Measurements from ENCODE around the gene KDM3B.
"Not testable (repeated sequence)": the region's sequence is repeated elsewhere in the genome, so short reads cannot be mapped to it uniquely, and the experiment has no call there.

The KDM3B gene

GRCh38 chr5:138350563-138350890, 2.0 kb upstream of the KDM3B start:
- no peak for DNase-seq

- peak in 1 of 51 donors; percentile 5 for DNase-seq
These were observed 1.4 kb upstream of the KDM3B start for GRCh38 chr5:138351056-138351455.

GRCh38 chr5:138351517-138351916, 968 bp upstream of the KDM3B start:
- DNase-seq, result no peak

- DNase-seq, result peak in 46 of 51 donors; percentile 13 to 85 (median 61)
These were observed 456 bp downstream of the KDM3B start for GRCh38 chr5:138352722-138353559.

GRCh38 chr5:138353560-138354080, 1.1 kb downstream of the KDM3B start:
- DNase-seq, result no peak

GRCh38 chr5:138354387-138354786, 1.9 kb downstream of the KDM3B start:
- peak in 1 of 51 donors; percentile 18 for DNase-seq

- DNase-seq, result peak in 25 of 51 donors; percentile 4 to 52 (median 21)
These were observed 2.5 kb downstream of the KDM3B start for GRCh38 chr5:138354926-138355378.

GRCh38 chr5:138359621-138360020, 7.1 kb downstream of the KDM3B start:
- no peak for DNase-seq

- no peak for DNase-seq
These were observed 8.5 kb downstream of the KDM3B start for GRCh38 chr5:138360941-138361452.

- DNase-seq, result no peak
These were observed 12.1 kb downstream of the KDM3B start for GRCh38 chr5:138364576-138364975.

- no peak for DNase-seq
These were observed 14.3 kb downstream of the KDM3B start for GRCh38 chr5:138366632-138367382.

GRCh38 chr5:138369261-138369660, 16.8 kb downstream of the KDM3B start:
- DNase-seq, result no peak

GRCh38 chr5:138369706-138370105, 17.2 kb downstream of the KDM3B start:
- DNase-seq, result no peak

- DNase-seq, result no peak
These were observed 18.1 kb downstream of the KDM3B start for GRCh38 chr5:138370537-138370936.

GRCh38 chr5:138371454-138371853, 19.0 kb downstream of the KDM3B start:
- no peak for DNase-seq

GRCh38 chr5:138372225-138372624, 19.7 kb downstream of the KDM3B start:
- no peak for DNase-seq

GRCh38 chr5:138372653-138373052, 20.2 kb downstream of the KDM3B start:
- DNase-seq, result no peak

GRCh38 chr5:138382347-138382746, 29.9 kb downstream of the KDM3B start:
- no peak for DNase-seq

GRCh38 chr5:138385660-138386059, 33.2 kb downstream of the KDM3B start:
- peak in 1 of 51 donors; percentile 7 for DNase-seq

GRCh38 chr5:138386290-138386689, 33.8 kb downstream of the KDM3B start:
- peak in 17 of 51 donors; percentile 2 to 42 (median 19) for DNase-seq

- DNase-seq, result no peak
These were observed 36.8 kb downstream of the KDM3B start for GRCh38 chr5:138389332-138389731.

- not testable (repeated sequence) for DNase-seq
These were observed 37.4 kb downstream of the KDM3B start for GRCh38 chr5:138389911-138390310.

All from hypothalamus (tissue), 51 donors.